ENCODE data around the gene ABCA2. TPM values are rescaled to one million over a fixed set of nuclear protein-coding genes. Genes with fewer than 3 reads are reported as not detected.

The ABCA2 gene
- total and polyA plus RNA-seq, 9 of the 15 experiments (the other 6 are each of a cell fraction or from before 2014, with no cell fraction given), result 0.69 to 16.3 (median 6.1) TPM; not detected in 2

DNA sequence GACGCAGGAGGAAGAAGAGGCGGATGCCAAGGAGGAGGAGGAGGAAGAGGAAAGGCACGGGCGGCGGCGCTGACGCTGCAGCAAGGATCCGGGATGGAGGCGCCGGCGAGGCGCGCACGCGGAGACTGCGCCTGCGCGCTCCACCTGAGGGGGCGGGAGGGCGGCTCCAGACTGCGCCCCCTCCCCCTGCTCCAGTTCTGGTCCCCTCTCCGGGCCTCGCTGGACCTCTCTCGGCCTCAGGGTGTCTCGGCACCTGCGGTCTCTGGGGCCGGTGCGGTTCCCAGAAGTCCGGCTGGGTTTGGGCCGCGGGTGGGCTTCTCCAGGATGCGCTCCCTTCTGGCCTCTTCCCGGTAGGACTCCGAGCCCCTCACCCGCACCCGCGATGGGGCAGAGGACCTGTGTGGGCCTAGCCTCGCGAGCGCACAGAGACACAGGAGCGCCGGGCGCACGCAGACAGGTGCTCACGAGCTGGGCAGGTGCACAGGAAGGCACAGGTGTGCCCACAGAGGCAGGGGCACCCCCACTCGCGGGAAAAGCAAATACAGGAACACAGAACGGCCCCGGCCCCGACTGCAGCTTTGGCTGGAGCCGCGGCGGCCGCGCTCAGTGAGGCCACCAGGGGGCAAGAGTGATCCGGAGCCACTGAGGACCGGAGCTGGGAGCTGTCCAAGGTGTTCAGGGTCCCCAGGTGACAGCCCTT is 18.2 kb upstream of the ABCA2 start, which contains the start of gene NPDC1 (continued):
- TF ChIP-seq ESRRB (CRISPR knock-in tag; IDR thresholded peaks at IDR 0.05; ENCODE audit: borderline replicate concordance), result no peak
- TF ChIP-seq REST (IDR thresholded peaks at IDR 0.05; ENCODE audit: borderline replicate concordance), result peak; percentile 100
- peak; percentile 98 for TF ChIP-seq REST (CRISPR knock-in tag; IDR thresholded peaks at IDR 0.05; ENCODE audit: low read depth)
- TF ChIP-seq, protein P1, sequence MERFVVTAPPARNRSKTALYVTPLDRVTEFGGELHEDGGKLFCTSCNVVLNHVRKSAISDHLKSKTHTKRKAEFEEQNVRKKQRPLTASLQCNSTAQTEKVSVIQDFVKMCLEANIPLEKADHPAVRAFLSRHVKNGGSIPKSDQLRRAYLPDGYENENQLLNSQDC (CRISPR knock-in tag; IDR thresholded peaks at IDR 0.05), result no peak
- no peak for TF ChIP-seq CHD2 (IDR thresholded peaks at IDR 0.05; ENCODE audit: low read depth, low read length)
- no peak for TF ChIP-seq PPARD (CRISPR knock-in tag; IDR thresholded peaks at IDR 0.05)
- TF ChIP-seq, protein P2, sequence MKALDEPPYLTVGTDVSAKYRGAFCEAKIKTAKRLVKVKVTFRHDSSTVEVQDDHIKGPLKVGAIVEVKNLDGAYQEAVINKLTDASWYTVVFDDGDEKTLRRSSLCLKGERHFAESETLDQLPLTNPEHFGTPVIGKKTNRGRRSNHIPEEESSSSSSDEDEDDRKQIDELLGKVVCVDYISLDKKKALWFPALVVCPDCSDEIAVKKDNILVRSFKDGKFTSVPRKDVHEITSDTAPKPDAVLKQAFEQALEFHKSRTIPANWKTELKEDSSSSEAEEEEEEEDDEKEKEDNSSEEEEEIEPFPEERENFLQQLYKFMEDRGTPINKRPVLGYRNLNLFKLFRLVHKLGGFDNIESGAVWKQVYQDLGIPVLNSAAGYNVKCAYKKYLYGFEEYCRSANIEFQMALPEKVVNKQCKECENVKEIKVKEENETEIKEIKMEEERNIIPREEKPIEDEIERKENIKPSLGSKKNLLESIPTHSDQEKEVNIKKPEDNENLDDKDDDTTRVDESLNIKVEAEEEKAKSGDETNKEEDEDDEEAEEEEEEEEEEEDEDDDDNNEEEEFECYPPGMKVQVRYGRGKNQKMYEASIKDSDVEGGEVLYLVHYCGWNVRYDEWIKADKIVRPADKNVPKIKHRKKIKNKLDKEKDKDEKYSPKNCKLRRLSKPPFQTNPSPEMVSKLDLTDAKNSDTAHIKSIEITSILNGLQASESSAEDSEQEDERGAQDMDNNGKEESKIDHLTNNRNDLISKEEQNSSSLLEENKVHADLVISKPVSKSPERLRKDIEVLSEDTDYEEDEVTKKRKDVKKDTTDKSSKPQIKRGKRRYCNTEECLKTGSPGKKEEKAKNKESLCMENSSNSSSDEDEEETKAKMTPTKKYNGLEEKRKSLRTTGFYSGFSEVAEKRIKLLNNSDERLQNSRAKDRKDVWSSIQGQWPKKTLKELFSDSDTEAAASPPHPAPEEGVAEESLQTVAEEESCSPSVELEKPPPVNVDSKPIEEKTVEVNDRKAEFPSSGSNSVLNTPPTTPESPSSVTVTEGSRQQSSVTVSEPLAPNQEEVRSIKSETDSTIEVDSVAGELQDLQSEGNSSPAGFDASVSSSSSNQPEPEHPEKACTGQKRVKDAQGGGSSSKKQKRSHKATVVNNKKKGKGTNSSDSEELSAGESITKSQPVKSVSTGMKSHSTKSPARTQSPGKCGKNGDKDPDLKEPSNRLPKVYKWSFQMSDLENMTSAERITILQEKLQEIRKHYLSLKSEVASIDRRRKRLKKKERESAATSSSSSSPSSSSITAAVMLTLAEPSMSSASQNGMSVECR (CRISPR knock-in tag; IDR thresholded peaks at IDR 0.05), result peak; percentile 90
- TF ChIP-seq, protein P3, sequence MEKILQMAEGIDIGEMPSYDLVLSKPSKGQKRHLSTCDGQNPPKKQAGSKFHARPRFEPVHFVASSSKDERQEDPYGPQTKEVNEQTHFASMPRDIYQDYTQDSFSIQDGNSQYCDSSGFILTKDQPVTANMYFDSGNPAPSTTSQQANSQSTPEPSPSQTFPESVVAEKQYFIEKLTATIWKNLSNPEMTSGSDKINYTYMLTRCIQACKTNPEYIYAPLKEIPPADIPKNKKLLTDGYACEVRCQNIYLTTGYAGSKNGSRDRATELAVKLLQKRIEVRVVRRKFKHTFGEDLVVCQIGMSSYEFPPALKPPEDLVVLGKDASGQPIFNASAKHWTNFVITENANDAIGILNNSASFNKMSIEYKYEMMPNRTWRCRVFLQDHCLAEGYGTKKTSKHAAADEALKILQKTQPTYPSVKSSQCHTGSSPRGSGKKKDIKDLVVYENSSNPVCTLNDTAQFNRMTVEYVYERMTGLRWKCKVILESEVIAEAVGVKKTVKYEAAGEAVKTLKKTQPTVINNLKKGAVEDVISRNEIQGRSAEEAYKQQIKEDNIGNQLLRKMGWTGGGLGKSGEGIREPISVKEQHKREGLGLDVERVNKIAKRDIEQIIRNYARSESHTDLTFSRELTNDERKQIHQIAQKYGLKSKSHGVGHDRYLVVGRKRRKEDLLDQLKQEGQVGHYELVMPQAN (IDR thresholded peaks at IDR 0.05; ENCODE audit: borderline replicate concordance), result peak; percentile 60; the same call in 1 of the 2 replicates
- TF ChIP-seq FOXP4 (CRISPR knock-in tag; IDR thresholded peaks at IDR 0.05; ENCODE audit: borderline replicate concordance), result no peak
